OCI-LY3 (cell line): ENCODE measurements around the gene PIK3C3.

Experiments
- CTCF ChIP-seq: fragments of 200-600, 300-600 bp; sonication (generic); IDR thresholded peaks from 2 replicates; pipeline ENCODE4 v1.5.1; 2014; ENCODE audit warnings: antibody characterized with exemption, low read length, low read depth
- EZH2phosphoT487 ChIP-seq: fragments of 200-600 bp; shearing (Covaris generic); IDR thresholded peaks from 2 replicates; pipeline ENCODE4 v1.6.1; 2018; ENCODE audit warnings: antibody characterized with exemption, mixed run types, low read depth

- TF ChIP-seq CTCF (no peak), EZH2phosphoT487 (no peak)
Observed at GRCh38 chr18:42048158-42048557, 93.1 kb downstream of the PIK3C3 start.
